ENCODE measurements around the gene SULT4A1. TPM values are rescaled to one million over a fixed set of nuclear protein-coding genes. Genes with fewer than 3 reads are reported as not detected.

The SULT4A1 gene
- total RNA-seq, 1 experiment from 2014 or later = 8.4 TPM

- intact Hi-C loops (cut with micrococcal nuclease) = no loop called here
- H3K27ac ChIP-seq (ENCODE audit: low read depth, low read length) = no peak overlapping the region
- H3K79me2 ChIP-seq (ENCODE audit: insufficient read depth, low read length) = 0 out of 2 replicates have a peak, but pooled peaks cover 8% of the 10 kb centered on the region
- H3K9me3 ChIP-seq (ENCODE audit: control insufficient read depth in 1 of 2, insufficient read depth in 1 of 2, low read depth in 1 of 2, low read length in 2 of 2) = no peaks in the 10 kb centered on the region
- no peaks in the 10 kb centered on the region for H4K20me1 ChIP-seq (ENCODE audit: insufficient read depth)
- H3K4me1 ChIP-seq (ENCODE audit: control insufficient read depth in 1 of 2, insufficient read depth in 2 of 2, low read length in 2 of 2) = peaks cover 0 to 17% of the 10 kb centered on the region in 2 experiments; a peak in 1 of 4 replicates
- no peak for TF ChIP-seq FOSL1 (IDR thresholded peaks at IDR 0.05; ENCODE audit: low read depth)
- no peak for TF ChIP-seq ZNF274 (IDR thresholded peaks at IDR 0.05; ENCODE audit: low read depth, low read length)
- TF ChIP-seq TCF7L2 (IDR thresholded peaks at IDR 0.05; ENCODE audit: borderline replicate concordance, extremely low read depth, insufficient read depth, insufficient read length) = no peak
- TF ChIP-seq ATF3 (IDR thresholded peaks at IDR 0.05) = no peak
- no peak for TF ChIP-seq SIN3A (IDR thresholded peaks at IDR 0.05; ENCODE audit: low read depth)
- no peak for TF ChIP-seq POLR2AphosphoS5 (IDR thresholded peaks at IDR 0.05; ENCODE audit: low read depth, low read length)
- TF ChIP-seq RAD21 (IDR thresholded peaks at IDR 0.05; ENCODE audit: low read depth) = no peak
- TF ChIP-seq REST (IDR thresholded peaks at IDR 0.05; ENCODE audit: low read depth) = no peak
- TF ChIP-seq EZH2 (IDR thresholded peaks at IDR 0.05) = no peak
- no peak for TF ChIP-seq CTCF (IDR thresholded peaks at IDR 0.05 in 2 of 3, conservative IDR thresholded peaks at IDR 0.05 in 1 of 3; ENCODE audit: borderline replicate concordance in 1 of 3, insufficient read depth in 1 of 3, low read depth in 2 of 3, low read length in 2 of 3)
- TF ChIP-seq EGR1 (IDR thresholded peaks at IDR 0.05; ENCODE audit: low read depth) = no peak
- no peak for TF ChIP-seq JUND (IDR thresholded peaks at IDR 0.05)
- no peak for TF ChIP-seq SP1 (IDR thresholded peaks at IDR 0.05; ENCODE audit: low read depth)
- TF ChIP-seq MAX (IDR thresholded peaks at IDR 0.05) = no peak
- DNase-seq (ENCODE audit: low read depth, low spot score) (no peak), ATAC-seq (no peak)
- H3K4me2 ChIP-seq (ENCODE audit: low read length) = no peak overlapping the region
- no peak overlapping the region for H3K4me3 ChIP-seq (replicated peaks in 1 of 2; ENCODE audit: low read depth in 1 of 2, low read length in 2 of 2)
- ChIA-PET POLR2A (no interaction called here), RAD21 (ENCODE audit: low non-redundant PET in 1 of 2, low total read pairs in 2 of 2, uncharacterized antibody in 2 of 2, unreplicated experiment in 2 of 2) (no interaction called here), CTCF (no interaction called here)
- no peak overlapping the region for H2AFZ ChIP-seq (ENCODE audit: low read depth, low read length, poor library complexity, severe bottlenecking)
- no peaks in the 10 kb centered on the region for H3K9me2 ChIP-seq (ENCODE audit: insufficient read depth)
- no peaks in the 10 kb centered on the region for H3K36me3 ChIP-seq (ENCODE audit: control insufficient read depth in 1 of 2, insufficient read depth in 2 of 2, low read length in 2 of 2)
- H3K27me3 ChIP-seq (ENCODE audit: insufficient read depth, low read length) = no peaks in the 10 kb centered on the region
- no peak overlapping the region for H3K9ac ChIP-seq (ENCODE audit: low read length)
- BruUV-seq (replicated peaks) = no TSS peak
Measured at GRCh38 chr22:43814264-43814663, 48.0 kb downstream of the SULT4A1 start.

Measured in HCT116 (cell line).